ENCODE data around the gene ZNF782.
A peak's percentile ranks its signal among the peaks of the same experiment; 100 is the strongest.
"Not testable (repeated sequence)": the region's sequence is repeated elsewhere in the genome, so short reads cannot be mapped to it uniquely, and the experiment has no call there.

ZNF782 gene

DNA sequence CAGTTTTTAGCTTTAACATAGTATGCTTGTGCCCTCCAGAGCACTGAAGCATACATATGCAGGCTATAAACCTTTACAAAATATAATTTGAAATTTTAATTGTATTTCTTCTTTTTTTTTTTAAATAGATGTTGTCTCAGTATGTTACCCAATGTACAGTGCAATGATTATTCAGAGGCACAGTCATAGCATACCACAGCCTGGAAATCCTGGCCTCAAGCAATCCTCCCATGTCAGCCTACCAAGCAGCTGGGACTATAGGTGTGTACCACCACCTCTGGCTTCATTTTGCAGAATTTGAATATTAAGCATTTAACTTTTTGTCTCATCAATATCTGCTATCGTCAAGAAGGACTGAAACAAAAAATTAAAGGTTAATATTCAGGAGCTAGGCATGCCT is 16.9 kb upstream of the ZNF782 start:
- Histone ChIP-seq H3K36me3 (ENCODE audit: insufficient read depth, low read length) (no peaks in the 10 kb centered on the region), H3K27ac (ENCODE audit: low read depth, low read length) (no peak overlapping the region), H3K27me3 (ENCODE audit: insufficient read depth, low read length) (peaks cover 29% of the 10 kb centered on the region), H3K9ac (ENCODE audit: low read depth, low read length) (no peak overlapping the region), H3K4me3 (ENCODE audit: low read length) (no peak overlapping the region), H3K9me3 (ENCODE audit: insufficient read depth, low read depth, low read length) (no peaks in the 10 kb centered on the region), H3K4me1 (ENCODE audit: insufficient read depth, low read length) (peaks cover 7% of the 10 kb centered on the region)
- 85% methylated on average over 1 of the region's 1 CpG for WGBS

DNA sequence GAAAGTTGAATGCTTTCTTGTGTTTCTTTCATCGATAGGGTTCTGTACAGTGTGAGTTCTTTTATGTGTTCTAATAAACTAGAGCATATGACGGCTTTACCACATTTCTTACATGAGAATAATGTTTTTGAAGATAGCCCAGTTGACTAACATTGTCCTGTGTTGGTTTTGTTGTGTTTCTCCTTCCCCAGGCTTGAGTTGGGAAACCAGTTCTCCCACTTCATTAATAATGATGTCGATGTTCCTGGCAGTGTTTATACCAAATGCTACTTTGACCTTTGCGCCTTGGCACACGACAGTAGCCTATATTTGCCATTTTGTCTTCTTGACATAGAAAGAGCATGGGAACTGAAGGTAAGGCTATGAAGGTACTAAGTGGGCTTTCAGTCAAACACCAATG is 14.4 kb upstream of the ZNF782 start:
- no peak overlapping the region for H3K4me3 ChIP-seq (ENCODE audit: low read length)
- H3K27ac ChIP-seq (ENCODE audit: low read depth, low read length): no peak overlapping the region
- no peaks in the 10 kb centered on the region for H3K4me1 ChIP-seq (ENCODE audit: insufficient read depth, low read length)
- no peaks in the 10 kb centered on the region for H3K9me3 ChIP-seq (ENCODE audit: insufficient read depth, low read depth, low read length)
- H3K9ac ChIP-seq (ENCODE audit: low read depth, low read length): no peak overlapping the region
- 89% methylated on average over 4 of the region's 5 CpGs for WGBS
- H3K27me3 ChIP-seq (ENCODE audit: insufficient read depth, low read length): peaks cover 12% of the 10 kb centered on the region
- no peaks in the 10 kb centered on the region for H3K36me3 ChIP-seq (ENCODE audit: insufficient read depth, low read length)

DNA sequence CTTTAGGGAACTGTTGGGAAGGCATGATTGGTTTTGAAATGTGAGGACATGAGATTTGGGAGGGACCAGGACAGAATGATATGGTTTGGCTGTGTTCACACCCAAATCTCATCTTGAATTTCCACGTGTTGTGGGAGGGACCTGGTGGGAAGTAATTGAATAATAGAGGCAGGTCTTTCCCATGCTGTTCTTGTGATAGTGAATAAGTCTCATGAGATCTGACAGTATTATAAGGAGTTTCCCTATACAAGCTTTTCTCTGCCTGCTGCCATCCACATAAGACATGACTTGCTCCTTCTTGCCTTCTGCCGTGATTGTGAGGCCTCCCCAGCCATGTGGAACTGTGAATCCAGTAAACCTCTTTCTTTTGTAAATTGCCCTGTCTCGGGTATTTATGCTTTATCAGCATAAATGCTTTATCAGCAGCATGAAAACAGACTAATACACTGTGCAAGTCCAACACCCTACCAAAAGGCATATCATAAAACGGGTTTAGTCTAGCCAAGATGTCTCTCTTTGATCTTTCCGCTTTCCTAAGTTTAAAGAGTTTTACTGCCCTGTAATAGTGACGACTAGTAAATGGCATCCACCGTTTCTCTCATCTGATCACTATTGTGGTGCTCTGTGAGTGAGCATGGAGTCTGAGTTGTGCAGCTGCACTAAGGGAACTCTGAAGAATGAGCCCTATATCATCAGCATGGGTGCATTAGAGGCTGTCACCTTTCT is 12.9 kb upstream of the ZNF782 start:
- H3K4me1 ChIP-seq (ENCODE audit: insufficient read depth, low read length): no peaks in the 10 kb centered on the region
- H3K9me3 ChIP-seq (ENCODE audit: insufficient read depth, low read depth, low read length): no peaks in the 10 kb centered on the region
- WGBS: 88% methylated on average over 7 of the region's 7 CpGs
- H3K9ac ChIP-seq (ENCODE audit: low read depth, low read length): no peak overlapping the region
- H3K27ac ChIP-seq (ENCODE audit: low read depth, low read length): no peak overlapping the region
- H3K27me3 ChIP-seq (ENCODE audit: insufficient read depth, low read length): no peaks in the 10 kb centered on the region
- H3K36me3 ChIP-seq (ENCODE audit: insufficient read depth, low read length): no peaks in the 10 kb centered on the region
- no peak overlapping the region for H3K4me3 ChIP-seq (ENCODE audit: low read length)

DNA sequence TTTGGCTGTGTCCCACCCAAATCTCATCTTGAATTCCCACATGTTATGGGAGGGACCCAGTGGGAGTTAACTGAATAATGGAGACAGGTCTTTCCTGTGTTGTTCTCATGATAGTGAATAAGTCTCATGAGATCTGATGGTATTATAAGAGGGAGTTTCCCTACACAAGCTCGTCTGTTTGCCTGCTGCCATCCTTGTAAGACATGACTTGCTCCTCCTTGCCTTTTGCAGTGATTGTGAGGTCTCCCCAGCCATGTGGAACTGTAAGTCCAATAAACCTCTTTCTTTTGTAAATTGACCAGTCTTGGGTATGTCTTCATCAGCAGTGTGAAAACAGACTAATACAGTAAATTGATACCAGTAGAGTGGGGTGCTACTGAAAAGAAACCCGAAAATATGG is 10.9 kb upstream of the ZNF782 start:
- not testable (repeated sequence) for H3K4me3 ChIP-seq (ENCODE audit: low read length); H3K9ac ChIP-seq (ENCODE audit: low read depth, low read length); H3K27ac ChIP-seq (ENCODE audit: low read depth, low read length); H3K36me3 ChIP-seq (ENCODE audit: insufficient read depth, low read length); H3K27me3 ChIP-seq (ENCODE audit: insufficient read depth, low read length); H3K4me1 ChIP-seq (ENCODE audit: insufficient read depth, low read length); H3K9me3 ChIP-seq (ENCODE audit: insufficient read depth, low read depth, low read length)
- WGBS: 92% methylated on average over 2 of the region's 2 CpGs

GRCh38 chr9:96859461-96860198 is 5.3 kb upstream of the ZNF782 start:
- WGBS: 66% methylated on average over 8 of the region's 8 CpGs
- no peaks in the 10 kb centered on the region for H3K36me3 ChIP-seq (ENCODE audit: insufficient read depth, low read length)
- H3K27me3 ChIP-seq (ENCODE audit: insufficient read depth, low read length): no peaks in the 10 kb centered on the region
- no peaks in the 10 kb centered on the region for H3K9me3 ChIP-seq (ENCODE audit: insufficient read depth, low read depth, low read length)
- H3K4me3 ChIP-seq (ENCODE audit: low read length): no peak overlapping the region
- H3K4me1 ChIP-seq (ENCODE audit: insufficient read depth, low read length): peaks cover 27% of the 10 kb centered on the region
- H3K9ac ChIP-seq (ENCODE audit: low read depth, low read length): peak overlapping the region; percentile 21; the same call in 1 of the 2 replicates
- H3K27ac ChIP-seq (ENCODE audit: low read depth, low read length): no peak overlapping the region

DNA sequence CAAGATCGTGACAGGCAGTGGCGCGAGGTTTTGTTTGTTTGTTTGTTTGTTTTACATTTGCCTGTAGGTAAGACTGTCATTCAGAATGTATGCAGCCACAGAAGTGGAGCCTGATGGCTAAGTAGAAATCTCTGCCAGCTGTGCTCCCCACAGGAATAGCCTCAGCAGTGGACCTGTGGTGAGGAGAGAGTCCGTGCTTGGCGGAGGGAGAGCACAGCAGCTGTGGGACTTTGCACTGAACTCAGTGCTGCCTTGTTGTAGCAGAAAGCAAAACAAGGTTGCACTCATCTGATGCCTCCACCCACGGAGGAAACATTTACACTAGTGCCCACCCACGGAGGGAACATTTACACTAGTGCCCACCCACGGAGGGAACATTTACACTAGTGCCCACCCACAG is 4.4 kb upstream of the ZNF782 start:
- H3K4me3 ChIP-seq (ENCODE audit: low read length): no peak overlapping the region
- H3K9me3 ChIP-seq (ENCODE audit: insufficient read depth, low read depth, low read length): no peaks in the 10 kb centered on the region
- H3K27me3 ChIP-seq (ENCODE audit: insufficient read depth, low read length): no peaks in the 10 kb centered on the region
- no peak overlapping the region for H3K9ac ChIP-seq (ENCODE audit: low read depth, low read length)
- no peaks in the 10 kb centered on the region for H3K36me3 ChIP-seq (ENCODE audit: insufficient read depth, low read length)
- H3K4me1 ChIP-seq (ENCODE audit: insufficient read depth, low read length): peaks cover 28% of the 10 kb centered on the region
- H3K27ac ChIP-seq (ENCODE audit: low read depth, low read length): no peak overlapping the region
- WGBS: 84% methylated on average over 8 of the region's 8 CpGs

GRCh38 chr9:96858018-96858573 is 3.8 kb upstream of the ZNF782 start:
- H3K27ac ChIP-seq (ENCODE audit: low read depth, low read length): no peak overlapping the region
- no peak overlapping the region for H3K9ac ChIP-seq (ENCODE audit: low read depth, low read length)
- H3K4me3 ChIP-seq (ENCODE audit: low read length): no peak overlapping the region
- H3K36me3 ChIP-seq (ENCODE audit: insufficient read depth, low read length): no peaks in the 10 kb centered on the region
- peaks cover 34% of the 10 kb centered on the region for H3K4me1 ChIP-seq (ENCODE audit: insufficient read depth, low read length)
- H3K9me3 ChIP-seq (ENCODE audit: insufficient read depth, low read depth, low read length): no peaks in the 10 kb centered on the region
- H3K27me3 ChIP-seq (ENCODE audit: insufficient read depth, low read length): no peaks in the 10 kb centered on the region
- 87% methylated on average over 2 of the region's 2 CpGs for WGBS

GRCh38 chr9:96856363-96857286 is 2.3 kb upstream of the ZNF782 start:
- Histone ChIP-seq H3K36me3 (ENCODE audit: insufficient read depth, low read length) (0 out of 2 replicates have a peak, but pooled peaks cover 3% of the 10 kb centered on the region), H3K27me3 (ENCODE audit: insufficient read depth, low read length) (no peaks in the 10 kb centered on the region), H3K4me3 (ENCODE audit: low read length) (no peak overlapping the region), H3K27ac (ENCODE audit: low read depth, low read length) (peak overlapping the region; percentile 50; the same call in 1 of the 2 replicates), H3K9me3 (ENCODE audit: insufficient read depth, low read depth, low read length) (no peaks in the 10 kb centered on the region), H3K4me1 (ENCODE audit: insufficient read depth, low read length) (peaks cover 38% of the 10 kb centered on the region), H3K9ac (ENCODE audit: low read depth, low read length) (no peak overlapping the region)
- WGBS: 16% methylated on average over 6 of the region's 6 CpGs

DNA sequence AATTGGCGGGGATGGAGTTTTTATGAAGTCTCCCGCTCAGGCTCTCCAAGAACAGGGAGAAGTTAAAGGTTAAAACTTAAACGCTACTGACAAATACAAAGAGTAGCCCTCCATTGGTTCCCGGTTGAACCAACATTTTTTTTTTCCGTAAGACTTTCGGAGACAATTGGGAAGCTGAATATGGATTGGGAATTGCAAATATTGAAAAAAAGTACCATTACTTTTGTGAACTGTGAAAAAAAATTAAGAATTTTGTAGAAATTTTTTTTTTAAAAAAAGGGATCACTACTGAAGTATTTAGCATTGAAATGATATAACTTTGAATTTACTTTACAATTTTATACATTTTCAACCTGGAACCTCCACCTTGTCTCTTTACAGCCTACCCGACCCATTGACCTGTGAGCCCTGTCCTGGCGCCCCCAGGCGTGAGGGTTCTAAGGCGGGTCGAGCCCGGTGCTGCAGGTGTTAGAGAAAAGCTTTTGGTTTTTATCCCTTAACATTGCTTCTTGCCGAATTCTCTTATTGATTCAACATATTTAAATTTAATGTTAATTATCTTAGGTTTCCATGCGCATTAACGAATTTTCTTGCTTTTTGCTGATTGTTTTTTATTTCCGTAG is 448 bp upstream of the ZNF782 start:
- Histone ChIP-seq H3K27ac (ENCODE audit: low read depth, low read length) (peak overlapping the region; percentile 47; the same call in 1 of the 2 replicates), H3K36me3 (ENCODE audit: insufficient read depth, low read length) (0 out of 2 replicates have a peak, but pooled peaks cover 3% of the 10 kb centered on the region), H3K9me3 (ENCODE audit: insufficient read depth, low read depth, low read length) (no peaks in the 10 kb centered on the region), H3K4me3 (ENCODE audit: low read length) (peak overlapping the region; percentile 97), H3K27me3 (ENCODE audit: insufficient read depth, low read length) (no peaks in the 10 kb centered on the region), H3K9ac (ENCODE audit: low read depth, low read length) (peak overlapping the region; percentile 52; the same call in 1 of the 2 replicates), H3K4me1 (ENCODE audit: insufficient read depth, low read length) (peaks cover 31% of the 10 kb centered on the region)
- WGBS: 37% methylated on average over 11 of the region's 16 CpGs

DNA sequence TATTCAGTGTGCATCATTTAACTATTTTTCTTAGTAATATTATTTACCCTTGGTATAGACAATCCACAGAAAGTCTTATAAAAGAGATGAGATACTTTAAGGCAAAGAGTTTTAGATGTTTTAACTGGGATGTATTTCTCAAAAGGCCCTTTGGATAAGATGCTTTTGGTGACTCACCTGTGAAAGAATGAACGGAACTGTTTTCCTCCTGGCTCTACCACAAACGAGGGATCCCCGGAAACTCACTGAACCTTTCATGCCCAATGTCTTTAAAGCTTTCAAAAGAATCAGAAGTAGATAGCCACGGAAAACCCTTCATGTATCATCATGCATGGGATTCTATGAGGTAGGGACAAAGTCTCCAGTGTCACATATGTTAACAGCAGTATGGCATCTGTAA is 1.6 kb downstream of the ZNF782 start:
- Histone ChIP-seq H3K4me1 (ENCODE audit: insufficient read depth, low read length) (peaks cover 23% of the 10 kb centered on the region), H3K9me3 (ENCODE audit: insufficient read depth, low read depth, low read length) (no peaks in the 10 kb centered on the region), H3K27ac (ENCODE audit: low read depth, low read length) (no peak overlapping the region), H3K9ac (ENCODE audit: low read depth, low read length) (no peak overlapping the region), H3K4me3 (ENCODE audit: low read length) (peak overlapping the region; percentile 97), H3K36me3 (ENCODE audit: insufficient read depth, low read length) (0 out of 2 replicates have a peak, but pooled peaks cover 3% of the 10 kb centered on the region), H3K27me3 (ENCODE audit: insufficient read depth, low read length) (no peaks in the 10 kb centered on the region)
- 93% methylated on average over 4 of the region's 4 CpGs for WGBS
